Measurements from ENCODE around the gene KCNJ4.

The KCNJ4 gene

GRCh38 chr22:38429499-38430068 is 25.4 kb downstream of the KCNJ4 start:
- DNase-seq: no peak

- no peak for DNase-seq
Observed at GRCh38 chr22:38428714-38429113, 26.3 kb downstream of the KCNJ4 start.

- no peak for DNase-seq
Observed at GRCh38 chr22:38427940-38428339, 27.1 kb downstream of the KCNJ4 start.

- DNase-seq: no peak
Observed at GRCh38 chr22:38427465-38427864, 27.5 kb downstream of the KCNJ4 start.

- no peak for DNase-seq
Observed at GRCh38 chr22:38426628-38427027, 28.4 kb downstream of the KCNJ4 start.

- DNase-seq: no peak
Observed at GRCh38 chr22:38424525-38425080, 30.4 kb downstream of the KCNJ4 start.

- DNase-seq: no peak
Observed at GRCh38 chr22:38423512-38424503, 31.2 kb downstream of the KCNJ4 start.

- DNase-seq: peak; percentile 95
Observed at GRCh38 chr22:38422611-38423511, 32.1 kb downstream of the KCNJ4 start.

- DNase-seq: no peak
Observed at GRCh38 chr22:38420734-38421133, 34.3 kb downstream of the KCNJ4 start.

- no peak for DNase-seq
Observed at GRCh38 chr22:38419858-38420160, 35.2 kb downstream of the KCNJ4 start.

- no peak for DNase-seq
Observed at GRCh38 chr22:38419121-38419857, 35.7 kb downstream of the KCNJ4 start.

- no peak for DNase-seq
Observed at GRCh38 chr22:38418589-38418988, 36.4 kb downstream of the KCNJ4 start.

GRCh38 chr22:38417252-38418060 is 37.5 kb downstream of the KCNJ4 start:
- no peak for DNase-seq

GRCh38 chr22:38416621-38417251 is 38.3 kb downstream of the KCNJ4 start:
- DNase-seq: no peak

- peak; percentile 54 for DNase-seq
Observed at GRCh38 chr22:38415561-38416321, 39.3 kb downstream of the KCNJ4 start.

- DNase-seq: no peak
Observed at GRCh38 chr22:38415046-38415445, 40.0 kb downstream of the KCNJ4 start.

GRCh38 chr22:38414009-38414395 is 41.0 kb downstream of the KCNJ4 start:
- peak; percentile 83 for DNase-seq

GRCh38 chr22:38413085-38414008 is 41.7 kb downstream of the KCNJ4 start:
- DNase-seq: peak; percentile 97

All from RPMI8226 (cell line).